CD14-positive monocyte (primary cell): ENCODE results near the gene RAC3. TPM values are rescaled to one million over a fixed set of nuclear protein-coding genes. Genes with fewer than 3 reads are reported as not detected.

Source experiments
- DNase-seq, 3 donors: peaks; one replicate each; pipeline ENCODE4 v3.0.0-alpha.2; 2011 to 2022
- H2AFZ ChIP-seq: 2 replicates; pipeline ENCODE4 v1.6.0; 2012; ENCODE audit warnings: mild to moderate bottlenecking, low read depth, low read length, inconsistent platforms; ENCODE audit not compliant: insufficient read depth, poor library complexity, severe bottlenecking
- H3K27ac ChIP-seq, 2 donors: 1 replicate in 1 of 2; 2 replicates in 1 of 2; pipeline ENCODE4 v1.5.1; 2012 to 2013; ENCODE audit warnings: low read length in 2 of 2, control low read depth in 1 of 2, inconsistent platforms in 1 of 2, low read depth in 1 of 2, mild to moderate bottlenecking in 1 of 2
- H3K27me3 ChIP-seq, 2 donors: one replicate each; pipeline versions ENCODE4 v1.6.0 to v1.6.1; 2011 to 2013; ENCODE audit warnings: low read length in 2 of 2; ENCODE audit not compliant: control insufficient read depth in 2 of 2, insufficient read depth in 2 of 2
- H3K36me3 ChIP-seq, 2 donors: replicated peaks in 1 of 2; 1 replicate in 1 of 2; 2 replicates in 1 of 2; pipeline versions ENCODE4 v1.5.1 to v1.6.1; 2012 to 2013; ENCODE audit warnings: low read length in 2 of 2, control low read depth in 1 of 2, inconsistent platforms in 1 of 2, mild to moderate bottlenecking in 1 of 2; ENCODE audit not compliant: insufficient read depth in 2 of 2, control insufficient read depth in 1 of 2
- H3K4me1 ChIP-seq, 2 donors: 1 replicate in 1 of 2; 2 replicates in 1 of 2; pipeline versions ENCODE4 v1.5.1 to v1.6.1; 2012 to 2013; ENCODE audit warnings: low read length in 2 of 2, control low read depth in 1 of 2, inconsistent platforms in 1 of 2, mild to moderate bottlenecking in 1 of 2, moderate library complexity in 1 of 2; ENCODE audit not compliant: insufficient read depth in 2 of 2, control insufficient read depth in 1 of 2
- H3K4me2 ChIP-seq: replicated peaks from 2 replicates; pipeline ENCODE3; 2012; ENCODE audit warnings: low read length, moderate library complexity, mild to moderate bottlenecking; ENCODE audit not compliant: poor library complexity, severe bottlenecking; ENCODE audit errors: extremely low read depth
- H3K4me3 ChIP-seq, 3 experiments: fragments of 200-600 bp in 1 of 3; sonication (generic) in 1 of 3; replicated peaks in 1 of 3; 1 replicate in 2 of 3; 2 replicates in 1 of 3; pipeline ENCODE4 v1.5.1; 2011 to 2013; ENCODE audit warnings: low read length in 3 of 3, mild to moderate bottlenecking in 3 of 3, control low read depth in 2 of 3, low read depth in 2 of 3, inconsistent platforms in 1 of 3, moderate library complexity in 1 of 3
- H3K79me2 ChIP-seq: 2 replicates; pipeline ENCODE4 v1.6.0; 2012; ENCODE audit warnings: mild to moderate bottlenecking, control low read depth, inconsistent platforms, low read length, moderate library complexity; ENCODE audit not compliant: insufficient read depth
- H3K9ac ChIP-seq: 2 replicates; pipeline ENCODE4 v1.6.0; 2017; ENCODE audit warnings: low read length, mild to moderate bottlenecking; ENCODE audit not compliant: insufficient read depth, poor library complexity, severe bottlenecking
- H3K9me3 ChIP-seq, 2 donors: replicated peaks in 1 of 2; 1 replicate in 1 of 2; 2 replicates in 1 of 2; pipeline versions ENCODE4 v1.5.1 to v1.6.1; 2012 to 2013; ENCODE audit warnings: low read length in 2 of 2, control low read depth in 1 of 2; ENCODE audit not compliant: control insufficient read depth in 1 of 2, insufficient read depth in 1 of 2
- H4K20me1 ChIP-seq: 2 replicates; pipeline ENCODE4 v1.6.0; 2012; ENCODE audit warnings: mild to moderate bottlenecking, low read length, control low read depth, moderate library complexity; ENCODE audit not compliant: insufficient read depth
- H3K27ac Mint-ChIP-seq, 7 donors: one replicate each; pipeline ENCODE4 v1.8.0; 2020; ENCODE audit warnings: mild to moderate bottlenecking in 7 of 7, mixed read lengths in 7 of 7, moderate library complexity in 6 of 7, inconsistent platforms in 2 of 7
- H3K27me3 Mint-ChIP-seq, 3 donors: one replicate each; pipeline ENCODE4 v1.8.0; 2021 to 2022; ENCODE audit warnings: low read depth in 3 of 3, mild to moderate bottlenecking in 3 of 3, mixed read lengths in 3 of 3, moderate library complexity in 3 of 3, inconsistent platforms in 1 of 3
- H3K36me3 Mint-ChIP-seq, 2 donors: one replicate each; pipeline ENCODE4 v1.8.0; 2020; ENCODE audit warnings: mixed read lengths in 2 of 2, inconsistent platforms in 1 of 2, mild to moderate bottlenecking in 1 of 2
- H3K4me1 Mint-ChIP-seq: one replicate; pipeline ENCODE4 v1.8.0; 2020; ENCODE audit warnings: mild to moderate bottlenecking, mixed read lengths
- H3K4me3 Mint-ChIP-seq, 2 donors: one replicate each; pipeline ENCODE4 v1.8.0; 2020; ENCODE audit warnings: mild to moderate bottlenecking in 2 of 2, mixed read lengths in 2 of 2, moderate library complexity in 1 of 2
- H3K9me3 Mint-ChIP-seq, 7 donors: one replicate each; pipeline ENCODE4 v1.8.0; 2020 to 2022; ENCODE audit warnings: mixed read lengths in 7 of 7, mild to moderate bottlenecking in 6 of 7, moderate library complexity in 6 of 7, inconsistent platforms in 2 of 7
- CTCF ChIP-seq: fragments of 200-600 bp; IDR thresholded peaks from one replicate; pipeline ENCODE4 v1.8.0; 2022; ENCODE audit warnings: antibody characterized with exemption, mild to moderate bottlenecking
- WGBS: methylation state at CpG from one replicate; pipeline ENCODE4 v1.1.5; 2013; ENCODE audit warnings: missing lambda C conversion rate; ENCODE audit not compliant: insufficient coverage; 5-methylcytosine and 5-hydroxymethylcytosine counted together
- intact Hi-C, 2 donors: fragments of 100-400 bp; cut with micrococcal nuclease; formaldehyde crosslinking; loops; one replicate each; pipeline versions ENCODE4 v1.15.0 to v1.15.1; 2023
- polyA plus RNA-seq, 3 donors: library from polyadenylated mRNA; depleted of rRNA in 1 of 3; unstranded in 2 of 3; stranded (reverse) in 1 of 3; fragments of 300-500 nt in 2 of 3; fragments of >200 nt in 1 of 3; fragmentation: Illumina TruSeq in 2 of 3; gene quantifications; 1 replicate in 2 of 3; 2 replicates in 1 of 3; pipeline ENCODE4 v1.2.3, GENCODE V29; 2012 to 2021

RAC3 gene
- polyA plus RNA-seq, 3 donors: 1.8 TPM; not detected in 2

GRCh38 chr17:82033359-82034085 lies 2.0 kb downstream of the RAC3 start:
- Mint-ChIP-seq H3K9me3 (peaks cover 0 to 5% (median 0%) of the 10 kb centered on the region in 7 donors), H3K27me3 (peaks cover 11 to 25% (median 16%) of the 10 kb centered on the region in 3 donors), H3K36me3 (peaks cover 13 to 28% of the 10 kb centered on the region in 2 donors), H3K4me3 (no peak overlapping the region), H3K4me1 (peaks cover 25% of the 10 kb centered on the region), H3K27ac (no peak overlapping the region)
- Histone ChIP-seq H3K36me3 (peaks cover 0 to 7% of the 10 kb centered on the region in 2 donors), H3K4me1 (peaks cover 38 to 53% of the 10 kb centered on the region in 2 donors), H3K4me2 (no peak overlapping the region), H3K9me3 (no peaks in the 10 kb centered on the region), H4K20me1 (peaks cover 16% of the 10 kb centered on the region), H3K27ac (no peak overlapping the region), H2AFZ (no peak overlapping the region), H3K9ac (no peak overlapping the region), H3K79me2 (peaks cover 3% of the 10 kb centered on the region), H3K4me3 (no peak overlapping the region), H3K27me3 (peaks cover 6 to 10% of the 10 kb centered on the region in 2 donors)
- no peak for TF ChIP-seq CTCF
- no peak for DNase-seq
- intact Hi-C loops: loop anchor here (10.0 kb wide), 3 partner anchors 61 to 421 kb away; partner anchors contain the start of genes CYBC1 (in 1 of the 2), FASN (in 1 of the 2) and NARF (in 1 of the 2)
- 98% methylated on average over 20 of the region's 38 CpGs for WGBS

- H3K36me3 Mint-ChIP-seq: peaks cover 13 to 22% of the 10 kb centered on the region in 2 donors
- Histone ChIP-seq H3K27ac (no peak overlapping the region), H3K27me3 (peaks cover 6 to 10% of the 10 kb centered on the region in 2 donors), H3K79me2 (peaks cover 3% of the 10 kb centered on the region), H4K20me1 (peaks cover 16% of the 10 kb centered on the region), H3K4me3 (no peak overlapping the region), H3K4me2 (no peak overlapping the region), H3K9me3 (no peaks in the 10 kb centered on the region), H2AFZ (no peak overlapping the region), H3K4me1 (peaks cover 44 to 61% of the 10 kb centered on the region in 2 donors), H3K36me3 (peaks cover 0 to 7% of the 10 kb centered on the region in 2 donors), H3K9ac (no peak overlapping the region)
- 94% methylated on average over 18 of the region's 23 CpGs for WGBS
- peaks cover 11 to 23% (median 15%) of the 10 kb centered on the region in 3 donors for H3K27me3 Mint-ChIP-seq
- no peak for TF ChIP-seq CTCF
- peaks cover 0 to 5% (median 0%) of the 10 kb centered on the region in 7 donors for H3K9me3 Mint-ChIP-seq
- H3K4me3 Mint-ChIP-seq: no peak overlapping the region
- H3K27ac Mint-ChIP-seq: no peak overlapping the region
- peaks cover 33% of the 10 kb centered on the region for H3K4me1 Mint-ChIP-seq
- DNase-seq: no peak
- intact Hi-C loops: loop anchor here (5.0 to 10.0 kb wide), 4 partner anchors 60 to 420 kb away; partner anchors contain the start of genes CYBC1 (in 1 of the 2), FASN (in 1 of the 2), NARF (in 1 of the 2) and SLC25A10 (in 1 of the 2)
Observed at GRCh38 chr17:82034371-82035011, 3.0 kb downstream of the RAC3 start.
